HepG2 (cell line): ENCODE results near the gene ESPN. TPM values are rescaled to one million over a fixed set of nuclear protein-coding genes. Genes with fewer than 3 reads are reported as not detected.

Source experiments
- ARID3A ChIP-seq: IDR thresholded peaks from 2 replicates; pipeline ENCODE4 v1.6.1; 2012; ENCODE audit warnings: low read depth, low read length, improper control_type of control experiment
- ARID4A ChIP-seq: sonication (generic); formaldehyde crosslinking; IDR thresholded peaks from 2 replicates; pipeline ENCODE4 v1.5.0; 2020; ENCODE audit warnings: mild to moderate bottlenecking, missing genetic modification reagents, borderline replicate concordance
- HBP1 ChIP-seq: IDR thresholded peaks from 2 replicates; pipeline ENCODE4 v1.6.1; 2016; ENCODE audit warnings: low read depth, control low read depth
- MAFG ChIP-seq: sonication (generic); formaldehyde crosslinking; IDR thresholded peaks from 2 replicates; pipeline ENCODE4 v1.5.1; 2020; ENCODE audit warnings: mild to moderate bottlenecking, missing genetic modification reagents
- MYPOP ChIP-seq: sonication (generic); formaldehyde crosslinking; IDR thresholded peaks from 2 replicates; pipeline ENCODE4 v1.8.1; 2023; ENCODE audit warnings: mild to moderate bottlenecking, moderate library complexity, missing genetic modification reagents
- NR2F6 ChIP-seq, 2 experiments: IDR thresholded peaks; 2 replicates each; pipeline ENCODE4 v1.6.1; 2016; ENCODE audit warnings: antibody characterized with exemption in 1 of 2, mild to moderate bottlenecking in 1 of 2
- PTBP1 ChIP-seq: fragments of 200-400 bp; formaldehyde crosslinking; IDR thresholded peaks from 2 replicates; pipeline ENCODE4 v1.6.1; 2018; ENCODE audit warnings: low read length, low read depth; ENCODE audit not compliant: poor library complexity, severe bottlenecking
- ZFP36 ChIP-seq: fragments of 150-350 bp; IDR thresholded peaks from 2 replicates; pipeline ENCODE4 v1.6.1; 2018; ENCODE audit warnings: borderline replicate concordance, low read length, low read depth; ENCODE audit not compliant: partially characterized antibody
- ZNF644 ChIP-seq: IDR thresholded peaks from 2 replicates; pipeline ENCODE4 v1.6.1; 2016; ENCODE audit warnings: low read depth
- ZSCAN21 ChIP-seq: sonication (generic); formaldehyde crosslinking; IDR thresholded peaks from 2 replicates; pipeline ENCODE4 v1.8.0; 2022; ENCODE audit warnings: mild to moderate bottlenecking, missing genetic modification reagents, moderate library complexity, borderline replicate concordance
- ZSCAN30 ChIP-seq: sonication (generic); formaldehyde crosslinking; IDR thresholded peaks from 2 replicates; pipeline ENCODE4 v1.5.0; 2020; ENCODE audit warnings: mild to moderate bottlenecking, missing genetic modification reagents
- polyA plus RNA-seq, 8 experiments: library from polyadenylated mRNA; depleted of rRNA in 3 of 8; stranded (reverse) in 7 of 8; unstranded in 1 of 8; fragments of >200 nt; fragmentation: Illumina TruSeq in 4 of 8; extraction: Trizol in 4 of 8; gene quantifications; 2 replicates each; pipeline versions ENCODE4 v1.2.1 to v1.2.3, GENCODE V29; 2011 to 2016; ENCODE audit warnings: low read depth in 4 of 8, missing spikeins in 1 of 8, mixed read lengths in 1 of 8; ENCODE audit not compliant: insufficient read depth in 1 of 8
- total RNA-seq, 5 experiments: library from RNA; depleted of rRNA; stranded (reverse); fragments of >200 nt; fragmentation: Illumina TruSeq; extraction: Trizol; gene quantifications; 2 replicates each; pipeline ENCODE4 v1.2.3, GENCODE V29; 2016; ENCODE audit warnings: low read depth in 1 of 5

ESPN gene
- total and polyA plus RNA-seq, 2 of the 13 experiments (the other 11 are each of a cell fraction or from before 2014, with no cell fraction given), result 48.6 to 54.2 TPM

- TF ChIP-seq ARID4A (CRISPR knock-in tag) (0 out of 2 replicates have a peak, but pooled peaks have one; percentile 35), MAFG (CRISPR knock-in tag) (no peak), ZSCAN30 (CRISPR knock-in tag) (no peak), HBP1 (CRISPR knock-in tag) (peak; percentile 99), ZSCAN21 (CRISPR knock-in tag) (0 out of 2 replicates have a peak, but pooled peaks have one; percentile 11), MYPOP (CRISPR knock-in tag) (no peak), ZNF644 (CRISPR knock-in tag) (no peak), NR2F6 (IDR thresholded peaks at IDR 0.05) (no peak), NR2F6 (CRISPR knock-in tag; IDR thresholded peaks at IDR 0.05) (no peak), ZFP36 (no peak), PTBP1 (no peak), ARID3A (no peak)
Observed at GRCh38 chr1:6392809-6393399, 31.7 kb upstream of the ESPN start (continued).
